GM12801 (cell line): ENCODE measurements around the gene PHLPP1.

Experiments used
- CTCF ChIP-seq: IDR thresholded peaks from one replicate; pipeline ENCODE4 v1.5.1; 2011; ENCODE audit warnings: control low read depth; ENCODE audit not compliant: insufficient read length; ENCODE audit errors: extremely low read depth

Gene PHLPP1

GRCh38 chr18:62954366-62954765, 239.0 kb downstream of the PHLPP1 start:
- no peak for TF ChIP-seq CTCF

GRCh38 chr18:62957885-62958472, 242.6 kb downstream of the PHLPP1 start:
- no peak for TF ChIP-seq CTCF

GRCh38 chr18:62959481-62959880, 244.1 kb downstream of the PHLPP1 start:
- TF ChIP-seq CTCF: no peak

- no peak for TF ChIP-seq CTCF
Measured at GRCh38 chr18:62963507-62963906, 248.2 kb downstream of the PHLPP1 start.

- TF ChIP-seq CTCF: no peak
Measured at GRCh38 chr18:62964432-62964831, 249.1 kb downstream of the PHLPP1 start.

GRCh38 chr18:62967089-62967488, 251.7 kb downstream of the PHLPP1 start:
- TF ChIP-seq CTCF: no peak

- TF ChIP-seq CTCF: no peak
Measured at GRCh38 chr18:62973689-62974088, 258.3 kb downstream of the PHLPP1 start.
